ENCODE data around the gene TNFAIP3. TPM values are rescaled to one million over a fixed set of nuclear protein-coding genes. Genes with fewer than 3 reads are reported as not detected.

TNFAIP3 gene
- total and polyA plus RNA-seq, 2 of the 4 experiments (the other 2 are of a cell fraction) = 5.0 to 14.2 TPM

- no peak for ATAC-seq (ENCODE audit: low read depth)
- no peaks in the 10 kb centered on the region for H3K79me1 ChIP-seq (ENCODE audit: low read depth in 1 of 2, low read length in 2 of 2)
- no peak overlapping the region for H2BK15ac ChIP-seq (ENCODE audit: low read depth, low read length)
- H3K9ac ChIP-seq (ENCODE audit: low read depth, low read length) = no peak overlapping the region
- H4K91ac ChIP-seq (ENCODE audit: insufficient read depth, low read depth, low read length) = no peak overlapping the region
- H2AK9ac ChIP-seq (replicated peaks; ENCODE audit: low read depth, low read length, poor library complexity) = no peak overlapping the region
- H4K8ac ChIP-seq (ENCODE audit: low read depth in 2 of 2, low read length in 2 of 2) = no peak overlapping the region
- H2AFZ ChIP-seq (replicated peaks; ENCODE audit: low read length, poor library complexity) = peak overlapping the region; percentile 62
- BruUV-seq (replicated peaks) = no TSS peak
- TF ChIP-seq FOS (IDR thresholded peaks at IDR 0.05; ENCODE audit: low read depth, low read length) = no peak
- no peak for TF ChIP-seq MAFK (IDR thresholded peaks at IDR 0.05; ENCODE audit: low read depth, low read length)
- no peak for TF ChIP-seq USF2 (IDR thresholded peaks at IDR 0.05; ENCODE audit: low read depth, low read length)
- no peak for TF ChIP-seq BHLHE40 (IDR thresholded peaks at IDR 0.05; ENCODE audit: low read depth, low read length)
- in situ Hi-C loops (cut with MboI; ENCODE audit: low sequenced_read_pairs) (no loop called here), dilution Hi-C loops (cut with HindIII; ENCODE audit: low sequenced_read_pairs, unreplicated experiment) (no loop called here), intact Hi-C loops (cut with micrococcal nuclease) (no loop called here)
- no peak overlapping the region for H2AK5ac ChIP-seq (ENCODE audit: low read depth, low read length)
- CTCF ChIA-PET = interaction anchor here (0.7 to 1.3 kb wide), 2 partner anchors 9 to 22 kb away, joined by 3 to 4 read pairs; no protein-coding TSS in a partner anchor
- H3K23ac ChIP-seq (ENCODE audit: low read depth, low read length) = no peak overlapping the region
- H3K36me3 ChIP-seq (ENCODE audit: control insufficient read depth, insufficient read depth, low read length) = no peaks in the 10 kb centered on the region
- peaks cover 2% of the 10 kb centered on the region for H3K27me3 ChIP-seq (ENCODE audit: control insufficient read depth, insufficient read depth, low read length)
- no peak overlapping the region for H2BK120ac ChIP-seq (ENCODE audit: low read depth, low read length)
- H3K4ac ChIP-seq (ENCODE audit: low read depth, low read length) = no peak overlapping the region
- H2BK5ac ChIP-seq (ENCODE audit: low read depth, low read length, poor library complexity, severe bottlenecking) = no peak overlapping the region
- no peaks in the 10 kb centered on the region for H3K9me3 ChIP-seq (ENCODE audit: control insufficient read depth, insufficient read depth, low read length)
- H4K20me1 ChIP-seq (ENCODE audit: insufficient read depth, low read length) = no peaks in the 10 kb centered on the region
- no peak overlapping the region for H3K14ac ChIP-seq (replicated peaks; ENCODE audit: low read depth, low read length)
- WGBS, 2 experiments (ENCODE audit: extremely low coverage in 2 of 2, insufficient read length in 1 of 2) = 43% methylated on average over 1 of the region's 10 CpGs; no CpG with 5 or more reads in 1 of the 2 experiments
- H3K27ac ChIP-seq (ENCODE audit: insufficient read depth, low read length) = no peak overlapping the region
- H4K5ac ChIP-seq (ENCODE audit: low read depth, low read length) = peak overlapping the region; percentile 59; the same call in 1 of the 2 replicates
- H3K9me1 ChIP-seq (ENCODE audit: insufficient read depth, low read length) = no peaks in the 10 kb centered on the region
- no peak for DNase-seq
- peak overlapping the region; percentile 30; the same call in 1 of the 2 replicates for H3K4me2 ChIP-seq (ENCODE audit: low read depth, low read length)
- no peak overlapping the region for H2BK20ac ChIP-seq (ENCODE audit: low read depth, low read length)
- no peak overlapping the region for H3K56ac ChIP-seq (ENCODE audit: extremely low read depth, insufficient read depth, low read length)
- no peak overlapping the region for H3K4me3 ChIP-seq (ENCODE audit: insufficient read depth, low read depth, low read length)
- no peaks in the 10 kb centered on the region for H3K4me1 ChIP-seq (ENCODE audit: control insufficient read depth, insufficient read depth, low read length)
- H3K18ac ChIP-seq (ENCODE audit: low read depth, low read length) = no peak overlapping the region; the same call in 1 of the 2 replicates
- POLR2A ChIA-PET (ENCODE audit: unreplicated experiment) = interaction anchor here (0.7 kb wide), 1 partner anchor 23 kb away, joined by 3 read pairs; no protein-coding TSS in a partner anchor
Observed at GRCh38 chr6:137911675-137912191, 44.7 kb downstream of the TNFAIP3 start.
